Activated naive CD4-positive, alpha-beta T cell treated with anti-CD3 and anti-CD28 coated beads, Interleukin-2, amount 50 U/mL, for 72 hours (primary cell): ENCODE data around the gene PPFIBP2. TPM values are rescaled to one million over a fixed set of nuclear protein-coding genes. Genes with fewer than 3 reads are reported as not detected.
A peak's percentile ranks its signal among the peaks of the same experiment; 100 is the strongest.

Source experiments
- ATAC-seq, 2 donors: fragments of 150-1000 bp; cut with Tn5 transposase; 2 replicates each; pipeline ENCODE4 v1.10.0; 2021; ENCODE audit warnings: mild to moderate bottlenecking in 2 of 2, moderate library complexity in 2 of 2
- DNase-seq, 2 donors: peaks; one replicate each; pipeline ENCODE4 v3.0.0; 2021 to 2022; ENCODE audit warnings: low spot score in 2 of 2
- H3K27ac Mint-ChIP-seq, 2 donors: one replicate each; pipeline ENCODE4 v1.8.0; 2022; ENCODE audit warnings: mild to moderate bottlenecking in 2 of 2, mixed read lengths in 2 of 2
- H3K36me3 Mint-ChIP-seq, 2 donors: one replicate each; pipeline ENCODE4 v1.8.0; 2022; ENCODE audit warnings: mixed read lengths in 2 of 2
- H3K9me3 Mint-ChIP-seq, 2 donors: one replicate each; pipeline ENCODE4 v1.8.0; 2022; ENCODE audit warnings: mixed read lengths in 2 of 2
- total RNA-seq, 2 donors: library from RNA; stranded (reverse); gene quantifications; one replicate each; pipeline ENCODE4 v1.2.3, GENCODE V29; 2022

The PPFIBP2 gene
- total RNA-seq: 10 to 100 TPM; 13.7 to 19.9 TPM

DNA sequence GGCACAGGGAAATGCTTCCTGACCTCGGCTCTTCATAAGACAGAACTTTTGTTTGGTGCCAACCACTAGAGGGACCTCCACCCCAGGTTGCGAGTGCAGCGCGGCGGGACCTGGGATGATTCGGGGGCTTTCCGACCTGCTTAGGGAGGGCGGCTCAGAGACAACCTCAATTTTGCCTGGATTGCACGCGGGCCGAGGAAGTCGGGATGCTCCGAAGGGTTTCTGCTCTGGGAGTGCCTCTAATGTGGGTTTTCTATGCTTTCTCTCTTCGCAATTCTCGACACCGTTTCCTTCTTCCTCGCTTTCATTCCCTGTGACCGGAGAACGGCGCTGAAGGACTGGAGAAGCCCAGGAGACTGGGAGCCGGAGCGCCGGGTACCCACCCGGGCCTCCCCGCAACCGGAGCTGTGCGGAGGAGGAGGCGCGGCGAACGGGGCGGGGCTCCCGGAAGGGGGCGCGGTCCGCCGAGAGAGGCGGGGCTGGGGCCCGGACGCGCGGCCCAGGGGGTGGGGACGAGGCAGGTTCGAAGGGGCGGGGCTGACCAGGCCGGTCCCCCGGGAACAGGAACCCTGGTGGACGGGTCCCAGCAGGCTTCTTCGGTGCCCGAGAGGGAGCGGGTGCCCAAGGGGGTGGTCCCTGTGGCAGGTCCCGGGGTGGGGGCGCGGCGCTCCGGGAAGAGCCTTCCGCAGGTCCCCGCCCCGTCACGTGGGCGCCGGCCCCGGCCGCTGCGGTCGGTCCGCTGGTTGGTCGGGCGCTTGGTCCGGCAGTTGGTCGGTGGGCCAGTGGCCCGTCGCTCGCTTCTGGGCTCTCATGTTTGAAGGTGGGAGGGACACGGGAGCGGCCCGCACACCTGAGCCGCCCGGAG, at the start of gene PPFIBP2:
TSS of gene PPFIBP2 (plus strand) at position 766 of the 865 bp plus-strand sequence. CDS start 35,477 bp downstream, outside the sequence.
- H3K27ac Mint-ChIP-seq: peak within 1 kb of the TSS; percentile 93 to 94
- H3K36me3 Mint-ChIP-seq: peaks cover 4 to 17% of the 10 kb centered on the region in 2 donors
- peak; percentile 87 to 91 for DNase-seq
- peak; percentile 90 to 93 for ATAC-seq
- peaks cover 2 to 14% of the 10 kb centered on the region in 2 donors for H3K9me3 Mint-ChIP-seq

DNA sequence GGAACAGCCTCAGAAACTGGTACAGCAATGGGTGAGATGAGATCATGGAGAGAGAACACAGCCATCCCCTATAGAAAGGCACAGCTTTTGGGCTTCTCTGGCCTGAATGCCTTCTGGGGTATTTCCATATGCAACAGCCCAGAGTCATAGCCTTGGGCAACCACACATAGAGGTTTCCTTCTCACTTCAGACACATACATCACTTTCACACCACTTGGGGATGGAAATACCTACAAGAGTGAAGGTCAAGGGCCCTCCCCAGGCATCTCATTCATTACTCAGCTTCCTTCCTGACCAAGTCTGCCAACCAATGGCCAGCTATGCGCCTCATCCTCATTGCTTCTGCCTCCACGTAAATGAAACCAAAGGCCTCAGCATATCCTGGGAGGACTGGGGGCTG, 46.1 kb upstream of the PPFIBP2 start:
- DNase-seq (peak in 1 of 2 donors; percentile 57), ATAC-seq (peak; percentile 86 to 99)
- Mint-ChIP-seq H3K9me3 (no peaks in the 10 kb centered on the region), H3K27ac (no peak overlapping the region), H3K36me3 (no peaks in the 10 kb centered on the region)

DNA sequence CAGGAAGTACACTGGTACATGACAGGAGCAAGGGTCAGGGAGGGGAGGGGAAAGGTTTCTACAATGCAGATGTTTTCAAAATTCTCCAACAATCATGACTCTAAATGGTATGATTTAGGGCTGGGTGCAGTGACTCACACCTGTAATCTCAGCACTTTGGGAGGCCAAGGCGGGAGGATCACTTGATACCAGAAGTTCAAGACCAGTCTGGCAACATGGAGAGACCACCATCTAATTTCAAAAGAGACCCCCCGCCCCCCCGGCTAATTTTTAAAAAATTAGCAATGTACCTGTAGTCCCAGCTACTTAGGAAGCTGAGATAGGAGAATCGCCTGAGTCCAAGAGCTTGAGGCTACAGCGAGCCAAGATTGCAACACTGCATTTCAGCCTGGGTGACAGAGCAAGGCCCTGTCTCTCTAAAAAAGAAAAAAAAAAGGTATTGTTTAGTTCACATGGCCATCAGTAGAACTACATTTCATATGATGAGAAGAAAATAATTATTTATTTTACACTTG, 44.4 kb upstream of the PPFIBP2 start:
- no peaks in the 10 kb centered on the region for H3K9me3 Mint-ChIP-seq
- H3K27ac Mint-ChIP-seq: peak overlapping the region in 1 of 2 donors; percentile 79
- DNase-seq (no peak), ATAC-seq (no peak)
- H3K36me3 Mint-ChIP-seq: no peaks in the 10 kb centered on the region

DNA sequence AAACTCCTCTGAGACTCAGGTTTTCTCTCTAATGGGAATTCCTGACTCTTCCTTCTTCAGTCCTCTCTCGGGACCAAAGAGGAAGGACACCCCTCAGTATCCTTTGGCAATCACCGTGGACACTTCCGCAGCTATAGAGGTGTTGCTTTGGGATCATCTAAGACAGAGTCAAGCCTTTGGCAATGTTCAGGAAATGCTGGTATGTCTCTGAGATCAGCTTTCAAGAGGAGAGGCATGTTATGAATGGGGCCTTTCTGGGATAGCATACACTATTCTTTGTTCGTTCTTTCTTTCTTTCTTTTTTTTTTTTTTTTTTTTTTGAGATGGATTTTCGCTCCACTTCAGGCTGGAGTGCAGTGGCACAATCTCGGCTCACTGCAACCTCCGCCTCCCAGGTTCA, 42.7 kb upstream of the PPFIBP2 start:
- no peak for ATAC-seq
- no peak for DNase-seq
- no peak overlapping the region for H3K27ac Mint-ChIP-seq
- no peaks in the 10 kb centered on the region for H3K36me3 Mint-ChIP-seq
- H3K9me3 Mint-ChIP-seq: no peaks in the 10 kb centered on the region

DNA sequence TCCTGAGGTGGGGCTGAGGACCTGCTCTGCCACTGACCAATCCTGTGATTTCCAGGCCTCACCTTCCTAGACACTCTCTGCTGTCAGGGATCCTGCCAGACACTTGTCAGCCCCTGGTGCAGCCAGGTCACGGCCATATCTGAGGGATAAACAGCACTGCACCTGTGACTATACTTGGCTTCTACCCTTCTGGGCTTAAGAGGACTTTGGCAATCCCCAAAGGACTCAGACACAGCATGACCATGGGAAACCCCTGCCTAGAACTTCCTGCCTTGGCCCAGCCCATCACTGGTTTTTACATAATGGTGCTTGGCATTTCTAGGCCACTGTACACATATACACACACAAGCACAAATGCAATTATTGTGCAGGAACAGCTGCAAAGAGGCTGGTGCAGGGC, 40.1 kb upstream of the PPFIBP2 start:
- no peak overlapping the region for H3K27ac Mint-ChIP-seq

GRCh38 chr11:7480113-7480512, 33.7 kb upstream of the PPFIBP2 start:
- H3K9me3 Mint-ChIP-seq: no peaks in the 10 kb centered on the region
- no peaks in the 10 kb centered on the region for H3K36me3 Mint-ChIP-seq
- H3K27ac Mint-ChIP-seq: no peak overlapping the region
- no peak for DNase-seq
- no peak for ATAC-seq

More for the DNA sequence above, 40.1 kb upstream of the PPFIBP2 start:
- Mint-ChIP-seq H3K36me3 (no peaks in the 10 kb centered on the region), H3K9me3 (no peaks in the 10 kb centered on the region)
- DNase-seq (no peak), ATAC-seq (no peak)

- no peak overlapping the region for H3K27ac Mint-ChIP-seq
These were observed 29.7 kb upstream of the PPFIBP2 start for GRCh38 chr11:7484131-7484530.

GRCh38 chr11:7484645-7485044, 29.2 kb upstream of the PPFIBP2 start:
- DNase-seq (no peak), ATAC-seq (no peak)
- no peaks in the 10 kb centered on the region for H3K36me3 Mint-ChIP-seq
- H3K9me3 Mint-ChIP-seq: no peaks in the 10 kb centered on the region
- H3K27ac Mint-ChIP-seq: no peak overlapping the region

More at GRCh38 chr11:7484131-7484530, 29.7 kb upstream of the PPFIBP2 start:
- no peak for ATAC-seq
- Mint-ChIP-seq H3K36me3 (no peaks in the 10 kb centered on the region), H3K9me3 (no peaks in the 10 kb centered on the region)
- DNase-seq: no peak

DNA sequence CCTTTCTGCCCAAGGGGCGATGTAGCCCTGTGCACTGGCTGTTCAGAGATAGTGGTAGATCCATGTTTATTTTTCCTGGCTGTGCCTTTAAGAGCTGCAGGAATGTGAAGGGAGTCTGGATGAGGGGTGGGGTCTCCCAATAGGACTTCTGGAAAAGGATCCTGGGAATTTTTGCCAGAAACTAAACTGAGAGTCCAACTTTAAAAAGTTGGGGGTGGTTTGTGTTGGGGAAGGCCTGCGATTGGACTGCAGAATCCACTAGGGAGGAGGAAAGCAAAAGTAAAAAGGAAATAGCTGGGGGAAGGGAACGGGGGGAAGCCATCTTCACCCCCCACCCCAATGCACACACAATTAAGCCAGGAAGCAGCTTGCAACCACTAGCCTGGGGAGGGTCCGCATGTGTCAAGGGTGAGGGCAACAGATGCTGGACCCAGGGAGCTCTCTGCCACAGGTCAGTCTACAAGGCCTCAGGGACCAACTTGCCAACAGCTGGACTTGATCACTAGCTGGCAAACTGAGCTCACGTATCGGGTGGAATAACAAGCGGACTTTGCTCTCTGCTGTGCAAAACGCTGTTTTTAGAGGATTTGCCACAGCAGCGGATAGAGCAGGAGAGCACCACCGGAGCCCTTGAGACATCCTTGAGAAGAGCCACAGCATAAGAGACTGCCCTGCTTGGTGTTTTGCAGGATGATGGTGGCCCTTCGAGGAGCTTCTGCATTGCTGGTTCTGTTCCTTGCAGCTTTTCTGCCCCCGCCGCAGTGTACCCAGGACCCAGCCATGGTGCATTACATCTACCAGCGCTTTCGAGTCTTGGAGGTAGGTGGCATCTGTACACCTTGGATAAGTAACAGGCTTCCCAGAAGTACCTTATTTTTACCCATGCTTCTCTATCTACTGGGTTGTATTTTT, 28.4 kb upstream of the PPFIBP2 start, which contains the start of gene OLFML1:
TSS of gene OLFML1 (plus strand) at position 321 of the 912 bp plus-strand sequence. CDS start at position 691, 370 bp downstream.
- H3K36me3 Mint-ChIP-seq: no peaks in the 10 kb centered on the region
- ATAC-seq: no peak
- no peak within 1 kb of the TSS for H3K27ac Mint-ChIP-seq
- no peak for DNase-seq
- H3K9me3 Mint-ChIP-seq: no peaks in the 10 kb centered on the region

GRCh38 chr11:7486098-7486780, 27.6 kb upstream of the PPFIBP2 start:
- DNase-seq: no peak
- no peak overlapping the region for H3K27ac Mint-ChIP-seq
- H3K36me3 Mint-ChIP-seq: no peaks in the 10 kb centered on the region
- H3K9me3 Mint-ChIP-seq: no peaks in the 10 kb centered on the region
- ATAC-seq: no peak

- Mint-ChIP-seq H3K36me3 (no peaks in the 10 kb centered on the region), H3K27ac (no peak overlapping the region), H3K9me3 (no peaks in the 10 kb centered on the region)
- ATAC-seq (no peak), DNase-seq (no peak)
These were observed 27.0 kb upstream of the PPFIBP2 start for GRCh38 chr11:7486781-7487140.

- ATAC-seq (no peak), DNase-seq (no peak)
- Mint-ChIP-seq H3K27ac (no peak overlapping the region), H3K36me3 (no peaks in the 10 kb centered on the region), H3K9me3 (no peaks in the 10 kb centered on the region)
These were observed 26.4 kb upstream of the PPFIBP2 start for GRCh38 chr11:7487360-7487759.

DNA sequence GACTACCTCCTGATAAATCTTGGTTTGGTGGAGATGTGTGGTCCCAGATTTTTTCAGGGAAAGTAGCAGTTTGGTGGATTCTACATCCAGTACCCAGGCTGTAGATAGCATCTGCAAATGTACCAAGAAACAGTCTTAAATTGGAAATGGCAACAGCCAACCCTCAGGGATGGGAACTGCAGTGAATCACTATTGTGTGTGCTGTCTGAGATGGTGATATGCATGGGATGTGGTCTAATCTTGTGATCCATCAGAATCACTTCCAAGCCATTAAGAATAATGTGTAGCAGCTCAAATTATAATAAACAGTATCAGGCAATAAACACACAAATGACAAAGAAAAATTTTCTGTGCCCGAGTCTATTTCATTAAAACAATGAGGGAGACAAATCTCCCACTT, 25.1 kb upstream of the PPFIBP2 start:
- H3K36me3 Mint-ChIP-seq: no peaks in the 10 kb centered on the region
- ATAC-seq (no peak), DNase-seq (no peak)
- no peaks in the 10 kb centered on the region for H3K9me3 Mint-ChIP-seq
- H3K27ac Mint-ChIP-seq: no peak overlapping the region

- no peaks in the 10 kb centered on the region for H3K9me3 Mint-ChIP-seq
- no peak for DNase-seq
- ATAC-seq: no peak
- H3K36me3 Mint-ChIP-seq: no peaks in the 10 kb centered on the region
- H3K27ac Mint-ChIP-seq: no peak overlapping the region
These were observed 24.4 kb upstream of the PPFIBP2 start for GRCh38 chr11:7489376-7489775.

DNA sequence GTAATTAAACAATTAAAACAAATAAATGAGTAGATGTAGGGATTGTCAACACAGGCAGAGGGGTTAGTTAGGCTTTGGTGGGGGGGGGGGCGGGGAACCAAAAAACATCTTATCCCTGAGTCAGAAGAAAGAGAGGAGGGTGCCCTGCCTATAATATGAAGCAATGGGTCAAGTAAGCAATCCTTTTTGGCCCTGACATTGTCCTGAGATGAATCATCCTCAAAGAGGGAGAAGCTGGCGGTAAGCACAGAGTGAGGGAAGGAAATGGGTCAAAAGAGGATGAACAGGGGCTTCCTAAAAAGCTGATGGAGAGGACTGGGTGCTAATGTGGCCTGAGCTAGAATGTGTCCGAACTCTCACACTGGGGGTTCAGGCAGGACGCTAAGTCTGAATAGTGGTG, 23.7 kb upstream of the PPFIBP2 start:
- Mint-ChIP-seq H3K9me3 (no peaks in the 10 kb centered on the region), H3K36me3 (no peaks in the 10 kb centered on the region), H3K27ac (no peak overlapping the region)
- ATAC-seq (no peak), DNase-seq (no peak)

- DNase-seq (no peak), ATAC-seq (no peak)
- no peaks in the 10 kb centered on the region for H3K36me3 Mint-ChIP-seq
- H3K9me3 Mint-ChIP-seq: no peaks in the 10 kb centered on the region
- H3K27ac Mint-ChIP-seq: no peak overlapping the region
These were observed 23.3 kb upstream of the PPFIBP2 start for GRCh38 chr11:7490535-7490934.
